ENCODE measurements around the gene SLC6A18. TPM values are rescaled to one million over a fixed set of nuclear protein-coding genes. Genes with fewer than 3 reads are reported as not detected.

Gene SLC6A18
- total and polyA plus RNA-seq, 2 of the 4 experiments (the other 2 are of a cell fraction): not detected

- Histone ChIP-seq H3K9me3 (ENCODE audit: control insufficient read depth, insufficient read depth, low read length) (no peaks in the 10 kb centered on the region), H4K20me1 (ENCODE audit: insufficient read depth, low read length) (no peaks in the 10 kb centered on the region), H4K5ac (ENCODE audit: low read depth, low read length) (no peak overlapping the region), H2AFZ (replicated peaks; ENCODE audit: low read length, poor library complexity) (no peak overlapping the region), H3K23ac (ENCODE audit: low read depth, low read length) (no peak overlapping the region), H3K14ac (replicated peaks; ENCODE audit: low read depth, low read length) (no peak overlapping the region), H3K27ac (ENCODE audit: insufficient read depth, low read length) (no peak overlapping the region), H2AK5ac (ENCODE audit: low read depth, low read length) (no peak overlapping the region), H3K27me3 (ENCODE audit: control insufficient read depth, insufficient read depth, low read length) (peaks cover 18% of the 10 kb centered on the region), H3K9me1 (ENCODE audit: insufficient read depth, low read length) (no peaks in the 10 kb centered on the region), H2BK5ac (ENCODE audit: low read depth, low read length, poor library complexity, severe bottlenecking) (no peak overlapping the region), H3K36me3 (ENCODE audit: control insufficient read depth, insufficient read depth, low read length) (no peaks in the 10 kb centered on the region), H4K8ac (ENCODE audit: low read depth in 2 of 2, low read length in 2 of 2) (no peak overlapping the region), H3K4me1 (ENCODE audit: control insufficient read depth, insufficient read depth, low read length) (no peaks in the 10 kb centered on the region), H2BK15ac (ENCODE audit: low read depth, low read length) (no peak overlapping the region), H2BK120ac (ENCODE audit: low read depth, low read length) (no peak overlapping the region), H3K18ac (ENCODE audit: low read depth, low read length) (no peak overlapping the region), H4K91ac (ENCODE audit: insufficient read depth, low read depth, low read length) (no peak overlapping the region), H3K4me2 (ENCODE audit: low read depth, low read length) (no peak overlapping the region), H3K4me3 (ENCODE audit: insufficient read depth, low read depth, low read length) (no peak overlapping the region), H3K9ac (ENCODE audit: low read depth, low read length) (no peak overlapping the region), H3K4ac (ENCODE audit: low read depth, low read length) (no peak overlapping the region), H2AK9ac (replicated peaks; ENCODE audit: low read depth, low read length, poor library complexity) (no peak overlapping the region), H3K79me1 (ENCODE audit: low read depth in 1 of 2, low read length in 2 of 2) (no peaks in the 10 kb centered on the region), H3K56ac (ENCODE audit: extremely low read depth, insufficient read depth, low read length) (no peak overlapping the region), H2BK20ac (ENCODE audit: low read depth, low read length) (no peak overlapping the region)
- 30% methylated on average over 38 of the region's 69 CpGs; no CpG with 5 or more reads in 1 of the 2 experiments for WGBS, 2 experiments (ENCODE audit: extremely low coverage in 2 of 2, insufficient read length in 1 of 2)
- no peak for DNase-seq
- TF ChIP-seq CHD1 (IDR thresholded peaks at IDR 0.05; ENCODE audit: low read depth, low read length) (no peak), SMC3 (IDR thresholded peaks at IDR 0.05; ENCODE audit: low read depth, low read length) (no peak), CEBPB (IDR thresholded peaks at IDR 0.05; ENCODE audit: low read depth, low read length) (no peak), RFX5 (IDR thresholded peaks at IDR 0.05; ENCODE audit: low read depth, low read length) (no peak), BHLHE40 (IDR thresholded peaks at IDR 0.05; ENCODE audit: low read depth, low read length) (no peak), RCOR1 (IDR thresholded peaks at IDR 0.05; ENCODE audit: insufficient replicate concordance, low read length) (no peak), FOS (IDR thresholded peaks at IDR 0.05; ENCODE audit: low read depth, low read length) (no peak), MAZ (IDR thresholded peaks at IDR 0.05; ENCODE audit: borderline replicate concordance, low read depth, low read length) (no peak), CTCF (conservative IDR thresholded peaks at IDR 0.05; ENCODE audit: low read depth, low read length) (no peak), USF2 (IDR thresholded peaks at IDR 0.05; ENCODE audit: low read depth, low read length) (no peak), NFE2L2 (IDR thresholded peaks at IDR 0.05; ENCODE audit: low read depth, low read length) (no peak), RAD21 (IDR thresholded peaks at IDR 0.05; ENCODE audit: low read length) (no peak), POLR2A (IDR thresholded peaks at IDR 0.05; ENCODE audit: low read depth, low read length) (no peak), ELK1 (IDR thresholded peaks at IDR 0.05; ENCODE audit: borderline replicate concordance, low read depth, low read length) (no peak), MXI1 (IDR thresholded peaks at IDR 0.05; ENCODE audit: borderline replicate concordance, low read depth, low read length) (no peak), MAFK (IDR thresholded peaks at IDR 0.05; ENCODE audit: low read depth, low read length) (no peak)
- ChIA-PET POLR2A (ENCODE audit: unreplicated experiment) (no interaction called here), CTCF (no interaction called here)
- in situ Hi-C loops (cut with MboI; ENCODE audit: low sequenced_read_pairs): no loop called here
- no TSS peak for BruUV-seq (replicated peaks)
- dilution Hi-C loops (cut with HindIII; ENCODE audit: low sequenced_read_pairs, unreplicated experiment): no loop called here
- intact Hi-C loops (cut with micrococcal nuclease): no loop called here
- no peak for ATAC-seq (ENCODE audit: low read depth)
Measured at GRCh38 chr5:1294206-1294834, 69.1 kb downstream of the SLC6A18 start.
